Anterior cingulate cortex (tissue), 58 donors: ENCODE results near the gene BRF1.

Experiments used
- DNase-seq, 58 donors: peaks; one replicate each; lab custom pipeline; 2025; lab: John Stamatoyannopoulos, UW

The BRF1 gene

GRCh38 chr14:105167303-105168092 lies 133.3 kb downstream of the BRF1 start:
- no peak for DNase-seq

- DNase-seq, result no peak
Observed at GRCh38 chr14:105166571-105167302, 134.1 kb downstream of the BRF1 start.

GRCh38 chr14:105165761-105166485 lies 134.9 kb downstream of the BRF1 start:
- DNase-seq, result no peak

GRCh38 chr14:105165134-105165704 lies 135.6 kb downstream of the BRF1 start:
- DNase-seq, result no peak

- DNase-seq, result no peak
Observed at GRCh38 chr14:105163040-105163742, 137.6 kb downstream of the BRF1 start.

GRCh38 chr14:105162669-105162979 lies 138.2 kb downstream of the BRF1 start:
- no peak for DNase-seq

GRCh38 chr14:105161964-105162668 lies 138.7 kb downstream of the BRF1 start:
- peak in 14 of 58 donors; percentile 8 to 58 (median 24) for DNase-seq

GRCh38 chr14:105161309-105161708 lies 139.5 kb downstream of the BRF1 start:
- DNase-seq, result no peak

- DNase-seq, result no peak
Observed at GRCh38 chr14:105160776-105161175, 140.0 kb downstream of the BRF1 start.

- no peak for DNase-seq
Observed at GRCh38 chr14:105159344-105159743, 141.5 kb downstream of the BRF1 start.
